Left lobe of liver (tissue), 2 donors: ENCODE measurements around the gene DNLZ. TPM values are rescaled to one million over a fixed set of nuclear protein-coding genes. Genes with fewer than 3 reads are reported as not detected.
"Not testable (repeated sequence)": the region's sequence is repeated elsewhere in the genome, so short reads cannot be mapped to it uniquely, and the experiment has no call there.

Source experiments
- ATAC-seq: fragments of 200-7000 bp; cut with Tn5 transposase; one replicate; pipeline ENCODE4 v1.9.1; 2020; ENCODE audit warnings: mild to moderate bottlenecking, moderate library complexity
- DNase-seq: peaks from one replicate; pipeline ENCODE4 v3.0.0-alpha.2; 2020; ENCODE audit warnings: low spot score
- total RNA-seq: library from RNA; stranded (reverse); gene quantifications from one replicate; pipeline ENCODE4 v1.2.1, GENCODE V29; 2021
- donor health status: DM: no; HTN: no; CAD: no; lungs with moderate emphysema.
- donor health status: DM: no; HTN: yes; CAD: no.

Gene DNLZ
- total RNA-seq, result 13.8 TPM

- peak; percentile 93 for ATAC-seq
Measured at GRCh38 chr9:136363106-136363948, at the start of gene DNLZ. TSS of gene DNLZ (minus strand) at chr9:136363744. CDS start at chr9:136363714, 30 bp downstream.

GRCh38 chr9:136412962-136413361, 49.4 kb upstream of the DNLZ start:
- ATAC-seq, result no peak
- DNase-seq, result no peak

More at GRCh38 chr9:136363106-136363948, at the start of gene DNLZ:
- peak; percentile 97 for DNase-seq

GRCh38 chr9:136411378-136411777, 47.8 kb upstream of the DNLZ start:
- DNase-seq (no peak), ATAC-seq (no peak)

- ATAC-seq (peak; percentile 92), DNase-seq (peak; percentile 93)
Measured at GRCh38 chr9:136410500-136411287, 47.1 kb upstream of the DNLZ start, which contains the start of the genes ENTR1 and PMPCA. TSS of gene ENTR1 (minus strand) at chr9:136410614. CDS start at chr9:136410397, 217 bp downstream. TSS of gene PMPCA (plus strand) at chr9:136410658. CDS start at chr9:136410669, 11 bp downstream.

- DNase-seq, result peak; percentile 74
- ATAC-seq, result peak; percentile 71
Measured at GRCh38 chr9:136409557-136410455, 46.3 kb upstream of the DNLZ start.

GRCh38 chr9:136407911-136408310, 44.4 kb upstream of the DNLZ start:
- DNase-seq, result no peak
- no peak for ATAC-seq

GRCh38 chr9:136407061-136407460, 43.5 kb upstream of the DNLZ start:
- DNase-seq, result not testable (repeated sequence)

GRCh38 chr9:136405904-136406303, 42.4 kb upstream of the DNLZ start:
- not testable (repeated sequence) for DNase-seq, ATAC-seq

More at GRCh38 chr9:136407061-136407460, 43.5 kb upstream of the DNLZ start:
- ATAC-seq, result not testable (repeated sequence)

GRCh38 chr9:136405481-136405880, 41.9 kb upstream of the DNLZ start:
- no peak for ATAC-seq
- DNase-seq, result no peak

- DNase-seq, result no peak
Measured at GRCh38 chr9:136404801-136405136, 41.2 kb upstream of the DNLZ start.

GRCh38 chr9:136403915-136404800, 40.6 kb upstream of the DNLZ start:
- ATAC-seq (no peak), DNase-seq (no peak)

More at GRCh38 chr9:136404801-136405136, 41.2 kb upstream of the DNLZ start:
- no peak for ATAC-seq

GRCh38 chr9:136403538-136403914, 40.0 kb upstream of the DNLZ start:
- no peak for DNase-seq
- no peak for ATAC-seq

- DNase-seq, result no peak
Measured at GRCh38 chr9:136402067-136402466, 38.5 kb upstream of the DNLZ start.

GRCh38 chr9:136401173-136401922, 37.8 kb upstream of the DNLZ start:
- DNase-seq, result no peak
- no peak for ATAC-seq

More at GRCh38 chr9:136402067-136402466, 38.5 kb upstream of the DNLZ start:
- no peak for ATAC-seq

- peak; percentile 83 for ATAC-seq
- DNase-seq, result peak; percentile 89
Measured at GRCh38 chr9:136400038-136400834, 36.7 kb upstream of the DNLZ start, which contains the start of gene SNAPC4. TSS of gene SNAPC4 (minus strand) at chr9:136400170. CDS start at chr9:136398428, 1,742 bp downstream.

- DNase-seq, result no peak
- ATAC-seq, result peak; percentile 41
Measured at GRCh38 chr9:136399176-136400037, 35.9 kb upstream of the DNLZ start.

GRCh38 chr9:136398286-136398685, 34.7 kb upstream of the DNLZ start:
- DNase-seq (no peak), ATAC-seq (no peak)
